ENCODE measurements around the gene PLPP4.

The PLPP4 gene

GRCh38 chr10:120507651-120508050 lies 50.6 kb downstream of the PLPP4 start:
- no peaks in the 10 kb centered on the region for H3K79me2 ChIP-seq (ENCODE audit: low read length)

GRCh38 chr10:120508393-120508792 lies 51.4 kb downstream of the PLPP4 start:
- H3K4me1 ChIP-seq (ENCODE audit: low read length) = peaks cover 6% of the 10 kb centered on the region; the same call in 1 of the 2 replicates
- no peak overlapping the region for H3K4me3 ChIP-seq (ENCODE audit: low read length)
- H4K20me1 ChIP-seq (ENCODE audit: insufficient read depth, low read length) = no peaks in the 10 kb centered on the region
- no peaks in the 10 kb centered on the region for H3K36me3 ChIP-seq (replicated peaks; ENCODE audit: insufficient read depth, low read length)
- TF ChIP-seq CTCF (IDR thresholded peaks at IDR 0.05; ENCODE audit: low read length) (no peak), EZH2 (optimal IDR thresholded peaks at IDR 0.05; ENCODE audit: low read depth, low read length) (no peak), EZH2phosphoT487 (IDR thresholded peaks at IDR 0.05; ENCODE audit: low read length) (no peak)
- no peaks in the 10 kb centered on the region for H3K27me3 ChIP-seq (replicated peaks; ENCODE audit: insufficient read depth, low read length)
- no peaks in the 10 kb centered on the region for H3F3A ChIP-seq (ENCODE audit: insufficient read depth, low read length)
- H3K4me2 ChIP-seq (ENCODE audit: low read depth, low read length) = no peak overlapping the region
- H3K79me2 ChIP-seq (ENCODE audit: low read length) = no peaks in the 10 kb centered on the region
- DNase-seq = no peak
- no peak overlapping the region for H2AFZ ChIP-seq (ENCODE audit: low read length)
- no peaks in the 10 kb centered on the region for H3K9me3 ChIP-seq (replicated peaks; ENCODE audit: insufficient read depth, low read length)
- no peak overlapping the region for H3K9ac ChIP-seq (ENCODE audit: low read length)
- no peak overlapping the region for H3K27ac ChIP-seq (ENCODE audit: low read length)
- H3K9me2 ChIP-seq (replicated peaks; ENCODE audit: insufficient read depth, low read length) = no peaks in the 10 kb centered on the region

More at GRCh38 chr10:120507651-120508050, 50.6 kb downstream of the PLPP4 start:
- Histone ChIP-seq H4K20me1 (ENCODE audit: insufficient read depth, low read length) (no peaks in the 10 kb centered on the region), H3K9ac (ENCODE audit: low read length) (no peak overlapping the region), H3K27me3 (replicated peaks; ENCODE audit: insufficient read depth, low read length) (no peaks in the 10 kb centered on the region), H3K27ac (ENCODE audit: low read length) (no peak overlapping the region), H2AFZ (ENCODE audit: low read length) (no peak overlapping the region), H3K4me1 (ENCODE audit: low read length) (peaks cover 6% of the 10 kb centered on the region; the same call in 1 of the 2 replicates), H3K36me3 (replicated peaks; ENCODE audit: insufficient read depth, low read length) (no peaks in the 10 kb centered on the region), H3K9me2 (replicated peaks; ENCODE audit: insufficient read depth, low read length) (no peaks in the 10 kb centered on the region), H3F3A (ENCODE audit: insufficient read depth, low read length) (no peaks in the 10 kb centered on the region), H3K4me2 (ENCODE audit: low read depth, low read length) (no peak overlapping the region), H3K4me3 (ENCODE audit: low read length) (no peak overlapping the region), H3K9me3 (replicated peaks; ENCODE audit: insufficient read depth, low read length) (no peaks in the 10 kb centered on the region)
- no peak for DNase-seq
- TF ChIP-seq EZH2 (optimal IDR thresholded peaks at IDR 0.05; ENCODE audit: low read depth, low read length) = no peak
- no peak for TF ChIP-seq CTCF (IDR thresholded peaks at IDR 0.05; ENCODE audit: low read length)
- no peak for TF ChIP-seq EZH2phosphoT487 (IDR thresholded peaks at IDR 0.05; ENCODE audit: low read length)

- Histone ChIP-seq H3K4me2 (ENCODE audit: low read depth, low read length) (no peak overlapping the region), H3K27ac (ENCODE audit: low read length) (no peak overlapping the region), H3F3A (ENCODE audit: insufficient read depth, low read length) (no peaks in the 10 kb centered on the region), H3K9me3 (replicated peaks; ENCODE audit: insufficient read depth, low read length) (no peaks in the 10 kb centered on the region), H3K4me3 (ENCODE audit: low read length) (no peak overlapping the region), H3K36me3 (replicated peaks; ENCODE audit: insufficient read depth, low read length) (no peaks in the 10 kb centered on the region), H3K9me2 (replicated peaks; ENCODE audit: insufficient read depth, low read length) (no peaks in the 10 kb centered on the region), H3K4me1 (ENCODE audit: low read length) (peaks cover 6% of the 10 kb centered on the region; the same call in 1 of the 2 replicates), H4K20me1 (ENCODE audit: insufficient read depth, low read length) (no peaks in the 10 kb centered on the region), H2AFZ (ENCODE audit: low read length) (no peak overlapping the region), H3K79me2 (ENCODE audit: low read length) (no peaks in the 10 kb centered on the region), H3K9ac (ENCODE audit: low read length) (no peak overlapping the region), H3K27me3 (replicated peaks; ENCODE audit: insufficient read depth, low read length) (no peaks in the 10 kb centered on the region)
- TF ChIP-seq EZH2 (optimal IDR thresholded peaks at IDR 0.05; ENCODE audit: low read depth, low read length) (no peak), CTCF (IDR thresholded peaks at IDR 0.05; ENCODE audit: low read length) (no peak), EZH2phosphoT487 (IDR thresholded peaks at IDR 0.05; ENCODE audit: low read length) (no peak)
- no peak for DNase-seq
Measured at GRCh38 chr10:120508966-120509365, 51.9 kb downstream of the PLPP4 start.

Data from MM.1S (cell line).